GM12878 (cell line): Measurements from ENCODE around the gene MAP7. TPM values are rescaled to one million over a fixed set of nuclear protein-coding genes. Genes with fewer than 3 reads are reported as not detected.

Experiments used
- ATAC-seq: fragments of 200-7000 bp; cut with Tn5 transposase; 3 replicates; pipeline ENCODE4 v1.9.1; 2020; ENCODE audit warnings: mild to moderate bottlenecking, moderate library complexity
- BruUV-seq: library from RNA; stranded (reverse); fragments of 400-500 nt; replicated peaks from 2 replicates; lab custom pipeline; 2021; lab: Mats Ljungman, UMichigan
- CTCF ChIA-PET: fragments of 300-600 bp; sonication (Branson Sonifier 250); formaldehyde crosslinking; extraction: SDS; loops from one replicate; lab custom pipeline; 2021; ENCODE audit warnings: inconsistent platforms; lab: Yijun Ruan, JAX
- POLR2A ChIA-PET: fragments of 350-600 bp; formaldehyde crosslinking; extraction: SDS; loops from one replicate; lab custom pipeline; 2021; ENCODE audit warnings: inconsistent platforms; lab: Charles Lee
- RAD21 ChIA-PET: fragments of 300-600 bp; sonication (Branson Sonifier 250); formaldehyde crosslinking; loops from one replicate; lab custom pipeline; 2023; ENCODE audit warnings: antibody characterized with exemption; ENCODE audit not compliant: unreplicated experiment; lab: Charles Lee
- SMC1A ChIA-PET: fragments of 300-600 bp; sonication (Branson Sonifier 250); formaldehyde crosslinking; loops from one replicate; lab custom pipeline; 2023; ENCODE audit not compliant: unreplicated experiment, uncharacterized antibody; lab: Charles Lee
- DNase-seq: peaks from one replicate; pipeline ENCODE4 v3.0.0-alpha.2; 2011; ENCODE audit warnings: low read depth, low spot score
- FAIRE-seq: peaks from 3 replicates; lab custom pipeline; 2011; peaks lifted over from hg19 to GRCh38; lab: Jason Lieb, UNC
- H2AFZ ChIP-seq: 2 replicates; pipeline ENCODE4 v1.6.0; 2011; ENCODE audit warnings: low read depth, low read length, control low read depth; ENCODE audit not compliant: control insufficient read depth
- H3K27ac ChIP-seq: 2 replicates; pipeline ENCODE4 v1.5.1; 2011; ENCODE audit warnings: control low read depth; ENCODE audit not compliant: control insufficient read depth, insufficient read depth
- H3K27me3 ChIP-seq, 2 experiments: replicated peaks in 1 of 2; 2 replicates each; pipeline versions ENCODE4 v1.6.0 to v1.6.1; 2011; ENCODE audit warnings: low read length in 1 of 2; ENCODE audit not compliant: control insufficient read depth in 2 of 2, insufficient read depth in 2 of 2
- H3K36me3 ChIP-seq, 2 experiments: 2 replicates each; pipeline ENCODE4 v1.5.1; 2011; ENCODE audit warnings: low read length in 1 of 2; ENCODE audit not compliant: control insufficient read depth in 2 of 2, insufficient read depth in 2 of 2
- H3K4me1 ChIP-seq: 2 replicates; pipeline ENCODE4 v1.6.1; 2011; ENCODE audit warnings: mild to moderate bottlenecking, low read length, moderate library complexity, mixed read lengths; ENCODE audit not compliant: control insufficient read depth, insufficient read depth
- H3K4me2 ChIP-seq: 2 replicates; pipeline ENCODE4 v1.6.0; 2011; ENCODE audit warnings: control low read depth; ENCODE audit not compliant: control insufficient read depth, insufficient read depth
- H3K4me3 ChIP-seq: fragments of 200-600 bp; sonication (generic); 2 replicates; pipeline ENCODE4 v1.5.1; 2016
- H3K79me2 ChIP-seq: 2 replicates; pipeline ENCODE4 v1.6.0; 2011; ENCODE audit warnings: low read length; ENCODE audit not compliant: control insufficient read depth, insufficient read depth
- H3K9ac ChIP-seq: 2 replicates; pipeline ENCODE4 v1.8.0; 2011; ENCODE audit warnings: low read length, control low read depth, mixed read lengths; ENCODE audit not compliant: control insufficient read depth, insufficient read depth
- H3K9me3 ChIP-seq: replicated peaks from 3 replicates; pipeline ENCODE4 v1.5.1; 2011; ENCODE audit warnings: mild to moderate bottlenecking, low read length; ENCODE audit not compliant: control insufficient read depth, insufficient read depth
- H4K20me1 ChIP-seq: 2 replicates; pipeline ENCODE4 v1.6.0; 2011; ENCODE audit not compliant: control insufficient read depth, insufficient read depth
- IRF4 ChIP-seq: IDR thresholded peaks from 2 replicates; pipeline ENCODE4 v1.6.1; 2011; ENCODE audit warnings: low read depth, low read length
- LARP7 ChIP-seq: fragments of 450-650 bp; IDR thresholded peaks from 2 replicates; pipeline ENCODE4 v1.6.1; 2017; ENCODE audit warnings: mild to moderate bottlenecking
- ZNF24 ChIP-seq: fragments of 450-650 bp; IDR thresholded peaks from 2 replicates; pipeline ENCODE4 v1.6.1; 2017; ENCODE audit warnings: antibody characterized with exemption, mild to moderate bottlenecking
- WGBS: methylation state at CpG from one replicate; pipeline ENCODE4 v1.1.6; 2016; ENCODE audit warnings: low lambda C conversion rate; ENCODE audit not compliant: insufficient replicate concordance, insufficient coverage; ENCODE audit errors: missing lambda C conversion rate; 5-methylcytosine and 5-hydroxymethylcytosine counted together
- in situ Hi-C: fragments of 300-500 bp; cut with MboI; formaldehyde crosslinking; loops from 9 replicates; pipeline ENCODE4 v1.14.3; 2018; ENCODE audit warnings: mixed read lengths
- intact Hi-C: fragments of 100-400 bp; cut with micrococcal nuclease; formaldehyde crosslinking; loops from one replicate; pipeline ENCODE4 v1.14.2; 2022; ENCODE audit not compliant: unreplicated experiment
- polyA plus RNA-seq, 11 experiments: library from polyadenylated mRNA; depleted of rRNA in 4 of 11; unstranded in 6 of 11; stranded (reverse) in 5 of 11; fragments of >200 nt; fragmentation: Nextera tagmentation in 4 of 11; fragmentation: Illumina TruSeq in 1 of 11; extraction: Ambion mirVana in 4 of 11; extraction: Trizol in 1 of 11; gene quantifications; 1 replicate in 1 of 11; 2 replicates in 10 of 11; pipeline versions ENCODE4 v1.2.1 to v1.2.3, GENCODE V29; 2011 to 2016; ENCODE audit warnings: inconsistent platforms in 2 of 11, missing spikeins in 2 of 11, low read depth in 1 of 11
- total RNA-seq, 4 experiments: library from RNA; depleted of rRNA in 3 of 4; stranded (reverse); fragments of >200 nt in 3 of 4; fragmentation: Illumina TruSeq in 1 of 4; extraction: Trizol in 1 of 4; gene quantifications; 2 replicates each; pipeline versions ENCODE4 v1.2.1 to v1.2.3, GENCODE V29; 2013 to 2021
- TF ChIP-seq, protein P1 (sequence below): fragments of 450-650 bp; IDR thresholded peaks from 2 replicates; pipeline ENCODE4 v1.6.1; 2016; ENCODE audit warnings: mild to moderate bottlenecking
- TF ChIP-seq, protein P2 (sequence below): IDR thresholded peaks from 2 replicates; pipeline ENCODE4 v1.6.1; 2011; ENCODE audit warnings: borderline replicate concordance, low read depth, mild to moderate bottlenecking, moderate library complexity, mixed read lengths, low read length; ENCODE audit not compliant: insufficient read depth; ENCODE audit errors: extremely low read length

Gene MAP7
- total and polyA plus RNA-seq, 10 of the 15 experiments (the other 5 are each of a cell fraction or from before 2014, with no cell fraction given): 0.04 to 0.17 (median 0.08) TPM; not detected in 2

DNA sequence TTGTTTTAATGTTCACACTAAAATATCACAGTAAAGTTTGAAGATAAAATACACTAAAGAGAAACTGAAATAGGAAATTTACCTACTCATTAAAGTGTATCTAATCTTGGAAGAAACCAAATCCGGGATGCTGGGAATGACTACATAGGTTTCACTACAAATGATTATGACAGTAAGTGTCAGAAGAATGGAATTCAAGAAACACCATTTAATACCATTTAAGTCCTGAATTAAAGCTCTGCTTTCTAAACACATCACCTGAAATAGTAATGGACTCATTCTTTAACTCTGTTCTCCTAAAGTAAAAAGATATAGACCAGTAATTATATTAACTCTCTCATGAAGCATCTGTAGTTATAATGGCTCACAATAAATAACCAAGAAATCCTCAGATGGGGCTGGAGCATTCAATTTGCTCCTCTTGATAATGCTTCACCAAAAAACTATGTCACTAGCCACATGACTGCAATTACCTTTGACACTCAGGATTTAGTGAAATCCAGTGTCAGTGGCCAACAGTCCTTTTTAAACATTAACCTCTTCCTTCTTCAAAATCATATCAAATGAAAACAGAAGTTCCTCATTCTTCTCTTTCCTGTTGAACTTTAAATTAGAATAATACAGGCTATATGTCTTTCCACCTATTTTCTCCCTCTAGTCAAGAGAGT lies 41.4 kb downstream of the MAP7 start:
- Histone ChIP-seq H3K4me1 (no peaks in the 10 kb centered on the region), H3K79me2 (no peaks in the 10 kb centered on the region), H3K4me2 (no peak overlapping the region), H2AFZ (no peak overlapping the region), H3K9me3 (no peaks in the 10 kb centered on the region), H3K4me3 (no peak overlapping the region), H3K27me3 (no peaks in the 10 kb centered on the region)
- ChIA-PET CTCF (interaction anchor here (0.6 kb wide), 1 partner anchor 34 kb away, joined by 4 read pairs; no protein-coding TSS in a partner anchor), RAD21 (no interaction called here), POLR2A (no interaction called here)
- in situ Hi-C loops (no loop called here), intact Hi-C loops (no loop called here)
- no peak for ATAC-seq
- DNase-seq: no peak
- BruUV-seq: no TSS peak
- no peak for TF ChIP-seq IRF4
- TF ChIP-seq, protein P1, sequence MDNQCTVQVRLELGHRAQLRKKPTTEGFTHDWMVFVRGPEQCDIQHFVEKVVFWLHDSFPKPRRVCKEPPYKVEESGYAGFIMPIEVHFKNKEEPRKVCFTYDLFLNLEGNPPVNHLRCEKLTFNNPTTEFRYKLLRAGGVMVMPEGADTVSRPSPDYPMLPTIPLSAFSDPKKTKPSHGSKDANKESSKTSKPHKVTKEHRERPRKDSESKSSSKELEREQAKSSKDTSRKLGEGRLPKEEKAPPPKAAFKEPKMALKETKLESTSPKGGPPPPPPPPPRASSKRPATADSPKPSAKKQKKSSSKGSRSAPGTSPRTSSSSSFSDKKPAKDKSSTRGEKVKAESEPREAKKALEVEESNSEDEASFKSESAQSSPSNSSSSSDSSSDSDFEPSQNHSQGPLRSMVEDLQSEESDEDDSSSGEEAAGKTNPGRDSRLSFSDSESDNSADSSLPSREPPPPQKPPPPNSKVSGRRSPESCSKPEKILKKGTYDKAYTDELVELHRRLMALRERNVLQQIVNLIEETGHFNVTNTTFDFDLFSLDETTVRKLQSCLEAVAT: no peak
- TF ChIP-seq, protein P2, sequence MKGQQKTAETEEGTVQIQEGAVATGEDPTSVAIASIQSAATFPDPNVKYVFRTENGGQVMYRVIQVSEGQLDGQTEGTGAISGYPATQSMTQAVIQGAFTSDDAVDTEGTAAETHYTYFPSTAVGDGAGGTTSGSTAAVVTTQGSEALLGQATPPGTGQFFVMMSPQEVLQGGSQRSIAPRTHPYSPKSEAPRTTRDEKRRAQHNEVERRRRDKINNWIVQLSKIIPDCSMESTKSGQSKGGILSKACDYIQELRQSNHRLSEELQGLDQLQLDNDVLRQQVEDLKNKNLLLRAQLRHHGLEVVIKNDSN: no peak
- no peak for TF ChIP-seq LARP7
- no peak for TF ChIP-seq ZNF24
- TF ChIP-seq, all 136 proteins: peak for 0
- H3K27ac ChIP-seq: no peak overlapping the region
- FAIRE-seq: no peak
- H3K9ac ChIP-seq: no peak overlapping the region
- SMC1A ChIA-PET: no interaction called here
- H4K20me1 ChIP-seq: no peaks in the 10 kb centered on the region
- 52% methylated on average over 1 of the region's 1 CpG for WGBS
- no peaks in the 10 kb centered on the region for H3K36me3 ChIP-seq
